HG03196 (cell line): ENCODE measurements around the gene ALLC.

Experiments used
- ATAC-seq: cut with Tn5 transposase; IDR thresholded peaks from one replicate; pipeline ENCODE4 v1.9.1; 2021; ENCODE audit not compliant: unreplicated experiment

The ALLC gene

DNA sequence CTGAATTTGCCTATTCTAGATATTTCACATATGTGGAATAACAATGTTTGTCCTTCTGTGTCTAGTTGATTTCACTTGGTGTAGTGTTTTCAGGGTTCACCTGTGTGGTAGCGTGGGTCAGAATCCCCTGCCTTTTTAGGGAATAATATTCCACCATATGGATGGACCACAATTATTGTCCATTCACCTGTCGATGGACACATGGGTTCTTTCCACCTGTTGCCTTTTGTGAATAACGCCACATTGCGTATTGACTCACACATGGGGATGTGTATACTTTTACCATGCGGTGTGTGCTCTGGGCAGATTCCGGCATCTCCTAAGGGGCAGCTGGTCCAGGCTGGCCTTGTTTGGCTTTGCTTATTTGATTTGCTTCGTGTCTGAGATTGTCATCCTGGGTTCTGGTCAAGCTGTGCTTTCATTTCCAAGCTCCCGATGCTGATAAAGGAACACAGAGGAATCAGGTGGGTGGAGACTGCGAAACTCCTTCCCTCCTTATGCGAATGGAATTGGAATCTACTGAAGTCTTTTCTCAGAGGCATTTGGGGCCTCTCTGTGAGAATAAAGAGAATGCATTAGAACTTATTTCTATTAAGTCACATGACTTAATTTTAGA lies 18.9 kb upstream of the ALLC start:
- ATAC-seq, result no peak

DNA sequence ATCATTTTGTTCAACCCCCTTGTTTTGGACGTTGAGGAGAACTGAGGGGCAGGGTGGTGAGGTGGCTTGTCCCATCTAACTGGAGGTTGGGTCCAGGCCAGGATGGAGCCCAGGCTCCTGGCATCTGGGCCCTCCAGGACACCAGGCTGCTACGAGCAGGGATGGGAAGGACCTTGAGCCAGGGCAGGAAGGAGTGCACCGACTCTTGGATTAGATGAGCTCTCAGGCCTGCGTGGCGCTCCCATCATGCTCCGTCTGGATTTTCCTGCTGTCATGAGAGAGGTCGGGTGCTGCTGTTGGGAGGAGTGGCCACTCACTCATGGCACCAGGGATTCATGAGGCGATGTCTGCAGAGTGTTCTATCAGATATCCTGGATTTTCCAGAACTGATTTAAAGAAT lies 18.3 kb upstream of the ALLC start:
- ATAC-seq, result no peak

DNA sequence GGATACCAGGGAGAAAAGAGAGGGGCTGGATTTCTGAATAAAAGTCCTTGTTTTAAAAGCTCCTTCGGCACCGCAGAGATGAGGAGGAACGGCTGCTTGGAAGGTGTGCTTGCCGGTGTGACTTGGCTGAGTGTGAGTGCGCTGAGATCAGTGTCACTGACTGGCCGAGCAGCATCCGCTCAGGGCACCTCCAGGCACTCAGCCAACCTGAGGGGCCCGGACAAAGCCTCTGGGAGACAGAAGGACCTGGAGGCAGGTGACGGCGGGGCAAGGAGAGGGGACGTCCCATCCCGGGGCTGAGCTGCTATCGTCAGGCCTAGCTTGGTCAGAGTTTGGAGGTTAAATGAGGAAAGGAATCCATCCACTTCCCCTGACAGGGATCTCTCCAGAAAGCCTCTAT lies 16.8 kb upstream of the ALLC start:
- no peak for ATAC-seq

DNA sequence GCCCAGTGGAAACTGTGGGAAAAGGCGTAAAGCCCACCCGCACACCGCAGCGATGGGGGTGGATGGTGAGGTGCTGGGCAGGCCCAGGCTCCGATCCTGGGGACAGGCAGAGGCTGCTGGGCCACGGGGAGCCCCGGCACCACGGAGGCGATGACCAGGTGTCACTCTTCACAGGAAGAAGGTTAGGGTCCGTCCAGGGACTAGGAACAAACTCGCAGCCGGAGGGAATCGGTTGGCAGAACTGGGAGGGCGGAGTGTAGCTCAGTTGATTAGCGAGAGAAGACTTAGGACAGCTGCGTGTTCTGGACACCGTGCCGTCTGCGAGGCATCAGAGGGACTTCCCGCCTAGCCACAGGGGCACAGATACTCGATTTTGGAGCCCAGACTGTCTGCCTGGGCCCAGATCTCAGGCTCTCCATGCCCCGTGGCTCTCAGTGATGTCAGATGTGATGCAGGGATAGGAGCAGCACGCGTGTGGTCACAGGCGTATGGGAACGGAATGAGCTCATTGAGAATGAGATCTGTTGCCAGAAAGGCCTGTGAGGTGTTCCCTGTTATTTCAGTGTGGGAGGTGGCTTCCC lies 16.1 kb upstream of the ALLC start:
- no peak for ATAC-seq

DNA sequence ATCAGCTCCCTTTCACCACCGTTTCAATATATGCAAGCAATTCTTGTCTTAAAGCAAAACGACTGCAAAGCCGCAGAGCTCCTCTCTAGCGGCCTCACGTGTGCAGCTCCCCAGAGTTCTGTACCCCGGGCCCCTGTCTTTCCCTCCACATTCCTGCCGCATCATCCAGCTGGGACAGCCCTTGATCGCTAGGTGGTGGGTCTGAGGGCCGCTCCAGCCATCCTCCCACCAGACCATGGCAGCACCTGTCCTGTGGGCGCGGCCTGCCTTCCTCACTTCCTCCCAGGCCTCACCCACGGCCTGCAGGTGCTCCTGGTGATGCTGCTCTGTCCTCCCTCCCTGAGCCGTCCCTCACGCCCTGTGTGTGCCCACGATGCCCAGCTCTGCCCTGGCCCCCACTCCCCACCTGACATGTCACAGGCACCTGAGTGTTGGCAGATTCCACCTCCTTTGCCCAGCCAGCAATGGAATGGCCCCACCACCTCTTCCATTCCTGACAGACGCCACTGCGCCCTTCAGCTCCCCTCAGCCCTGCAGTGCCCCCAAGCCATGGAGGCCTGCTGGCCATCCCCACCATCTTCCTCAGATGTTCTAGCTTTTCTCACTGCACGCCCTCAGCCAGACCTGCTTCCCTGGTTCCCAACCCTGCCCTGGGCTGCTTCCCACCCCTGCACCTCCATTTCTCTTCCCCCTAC lies 15.3 kb upstream of the ALLC start:
- ATAC-seq, result no peak

DNA sequence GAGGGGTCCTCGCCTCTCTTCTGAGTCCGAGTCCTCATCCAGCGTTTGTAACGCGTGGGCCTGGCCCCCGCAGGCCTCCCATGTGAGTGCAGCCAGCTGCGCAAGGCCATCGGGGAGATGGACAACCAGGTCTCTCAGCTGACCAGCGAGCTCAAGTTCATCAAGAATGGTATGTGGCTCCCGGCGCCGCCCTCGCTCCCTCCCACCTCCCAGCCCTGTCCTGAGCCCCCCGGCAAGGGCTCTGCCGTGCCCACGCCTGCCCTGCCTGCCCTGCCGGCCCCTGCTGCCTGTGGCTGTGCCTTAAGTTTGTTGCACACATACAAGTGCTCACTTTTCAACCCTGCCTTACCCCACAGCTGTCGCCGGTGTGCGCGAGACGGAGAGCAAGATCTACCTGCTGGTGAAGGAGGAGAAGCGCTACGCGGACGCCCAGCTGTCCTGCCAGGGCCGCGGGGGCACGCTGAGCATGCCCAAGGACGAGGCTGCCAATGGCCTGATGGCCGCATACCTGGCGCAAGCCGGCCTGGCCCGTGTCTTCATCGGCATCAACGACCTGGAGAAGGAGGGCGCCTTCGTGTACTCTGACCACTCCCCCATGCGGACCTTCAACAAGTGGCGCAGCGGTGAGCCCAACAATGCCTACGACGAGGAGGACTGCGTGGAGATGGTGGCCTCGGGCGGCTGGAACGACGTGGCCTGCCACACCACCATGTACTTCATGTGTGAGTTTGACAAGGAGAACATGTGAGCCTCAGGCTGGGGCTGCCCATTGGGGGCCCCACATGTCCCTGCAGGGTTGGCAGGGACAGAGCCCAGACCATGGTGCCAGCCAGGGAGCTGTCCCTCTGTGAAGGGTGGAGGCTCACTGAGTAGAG lies 14.4 kb upstream of the ALLC start:
- no peak for ATAC-seq

DNA sequence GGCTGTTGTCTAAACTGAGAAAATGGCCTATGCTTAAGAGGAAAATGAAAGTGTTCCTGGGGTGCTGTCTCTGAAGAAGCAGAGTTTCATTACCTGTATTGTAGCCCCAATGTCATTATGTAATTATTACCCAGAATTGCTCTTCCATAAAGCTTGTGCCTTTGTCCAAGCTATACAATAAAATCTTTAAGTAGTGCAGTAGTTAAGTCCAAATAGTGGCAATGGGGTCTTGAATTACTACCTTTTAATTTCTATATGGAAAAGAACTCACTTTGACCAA lies 13.8 kb upstream of the ALLC start:
- ATAC-seq, result peak; percentile 55

DNA sequence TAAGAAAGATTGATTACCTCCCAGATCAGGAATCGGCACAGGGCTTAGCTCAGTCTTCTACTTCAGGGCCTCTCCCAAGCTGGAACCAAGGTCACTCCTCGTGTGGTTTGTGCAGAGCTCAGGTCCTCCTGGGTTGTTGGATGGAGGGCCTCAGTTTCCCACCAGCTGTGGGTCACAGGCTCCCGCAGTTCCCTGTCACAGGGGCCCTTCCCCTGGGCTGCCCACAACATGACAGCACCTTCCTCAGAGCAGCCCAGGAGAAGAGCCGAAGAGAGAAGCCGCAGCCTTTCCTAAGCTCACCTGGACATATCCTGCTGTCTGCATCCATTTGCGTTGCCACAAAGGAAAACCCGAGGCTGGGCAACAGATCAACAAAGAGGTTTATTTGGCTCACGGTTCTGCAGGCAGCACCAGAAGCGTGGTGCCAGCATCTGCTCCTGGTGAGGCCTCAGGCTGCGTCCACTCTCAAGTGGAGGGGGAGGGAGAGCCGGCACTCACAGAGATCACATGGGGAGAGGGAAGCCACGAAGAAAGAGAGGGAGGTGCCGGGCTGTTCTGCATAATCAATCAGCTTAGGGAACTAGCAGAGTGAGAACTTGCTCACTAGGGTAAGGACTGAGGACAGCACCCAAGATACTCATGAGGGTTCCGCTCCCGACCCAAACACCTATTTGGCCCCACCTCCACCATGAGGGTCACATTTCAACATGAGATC lies 13.0 kb upstream of the ALLC start:
- ATAC-seq, result no peak

DNA sequence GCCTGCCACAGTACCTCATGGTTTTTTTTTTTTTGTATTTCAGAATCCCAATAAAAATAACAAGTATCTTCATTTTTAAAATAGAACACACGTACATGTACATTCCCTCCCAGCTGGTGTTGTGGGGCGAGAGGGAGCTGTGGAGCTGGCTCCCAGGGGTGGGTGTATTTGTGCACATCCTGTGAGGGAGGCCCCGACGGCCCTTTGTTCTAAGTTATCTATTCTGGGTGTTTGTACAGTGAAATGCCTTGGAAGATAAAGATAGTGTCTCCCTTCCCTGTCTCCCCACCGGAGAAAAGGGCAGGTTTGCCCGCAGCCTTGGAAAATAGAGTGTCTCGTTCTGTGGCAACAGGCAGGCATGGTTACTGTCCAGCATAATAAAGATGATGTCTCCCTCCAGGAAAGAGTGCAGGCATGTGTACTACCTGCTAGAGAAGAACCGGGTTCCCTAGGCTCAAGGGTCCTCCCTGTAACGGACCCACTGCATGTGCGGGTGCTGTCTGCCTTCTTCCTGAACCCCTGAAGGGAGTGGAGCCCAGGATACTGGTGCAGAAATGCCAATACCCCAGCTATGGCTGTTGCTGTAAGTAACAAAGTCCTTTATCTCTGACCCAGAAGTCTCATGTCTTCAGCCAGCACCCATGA lies 12.1 kb upstream of the ALLC start:
- no peak for ATAC-seq

DNA sequence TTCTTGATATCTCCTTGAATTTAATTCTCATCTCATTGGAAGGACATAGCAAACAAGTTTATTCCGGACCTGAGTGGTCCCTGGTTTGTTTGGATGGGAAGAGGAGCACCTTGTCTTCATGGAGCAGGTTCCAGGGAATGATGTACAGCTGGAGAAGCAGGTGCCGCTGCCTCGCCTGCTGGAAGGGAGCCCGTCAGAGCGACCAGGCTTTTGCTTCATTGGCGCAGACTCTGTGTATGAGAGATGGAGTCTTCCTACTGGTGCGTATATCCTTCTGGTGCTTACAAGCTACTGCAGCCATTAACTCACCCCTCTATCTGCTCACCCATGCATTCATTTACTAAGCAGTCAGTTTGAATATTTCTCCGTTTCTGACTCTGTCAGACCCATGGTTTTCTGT lies 11.6 kb upstream of the ALLC start:
- ATAC-seq, result no peak

DNA sequence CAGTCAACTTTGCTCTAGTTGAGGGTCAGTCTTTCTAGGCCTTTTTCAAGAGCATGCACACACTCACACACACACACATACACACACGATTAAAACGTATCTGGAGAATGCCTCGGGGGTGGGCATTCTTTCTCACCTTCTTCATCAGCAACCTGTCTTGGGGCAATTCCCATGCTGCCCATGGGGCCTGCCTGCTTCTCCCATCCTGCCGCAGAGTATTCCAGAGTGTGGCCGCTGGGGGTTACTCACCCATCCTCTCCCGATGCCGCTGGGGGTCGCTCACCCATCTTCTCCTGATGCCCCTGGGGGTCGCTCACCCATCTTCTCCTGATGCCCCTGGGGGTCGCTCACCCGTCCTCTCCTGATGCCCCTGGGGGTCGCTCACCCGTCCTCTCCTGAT lies 10.8 kb upstream of the ALLC start:
- no peak for ATAC-seq

DNA sequence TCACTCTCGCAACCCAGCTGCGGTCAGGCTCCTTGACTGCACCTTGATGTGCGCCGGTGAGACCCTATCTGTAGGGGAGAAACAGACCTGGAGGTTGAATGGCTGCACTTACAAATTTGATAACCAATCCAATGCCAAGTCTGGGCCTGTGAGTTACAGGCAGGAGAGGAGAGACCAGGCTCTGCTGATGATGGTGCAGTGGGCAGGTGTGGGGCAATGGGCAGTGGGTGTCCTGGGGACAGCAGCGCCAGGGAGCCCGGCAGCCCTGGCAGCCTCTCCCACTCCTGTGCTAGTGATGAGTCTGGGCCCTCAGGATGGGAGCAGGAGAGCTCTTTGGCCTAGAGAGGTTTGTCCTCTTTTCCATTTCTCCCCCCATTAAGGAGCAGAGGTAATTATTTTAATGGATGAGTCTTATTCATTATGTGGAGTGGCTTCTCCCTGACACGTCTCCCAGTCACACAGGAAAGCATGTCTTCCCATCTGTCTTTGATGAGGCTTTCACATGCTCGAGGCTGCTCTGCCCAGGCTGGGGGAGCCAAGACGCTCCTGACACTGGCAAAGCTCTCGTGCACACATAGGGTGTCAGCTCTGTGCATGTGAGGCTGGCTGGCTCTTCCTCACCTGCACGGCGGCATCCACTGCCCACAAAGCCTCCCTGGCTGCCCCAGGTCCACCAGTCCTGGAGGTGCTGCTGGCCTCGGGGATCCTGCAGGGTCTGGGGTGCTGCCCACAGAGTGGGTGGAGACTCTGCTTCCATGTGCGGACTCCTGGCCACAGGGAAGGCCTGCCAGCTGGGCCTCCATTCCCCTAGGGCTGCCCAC lies 10.0 kb upstream of the ALLC start:
- no peak for ATAC-seq

DNA sequence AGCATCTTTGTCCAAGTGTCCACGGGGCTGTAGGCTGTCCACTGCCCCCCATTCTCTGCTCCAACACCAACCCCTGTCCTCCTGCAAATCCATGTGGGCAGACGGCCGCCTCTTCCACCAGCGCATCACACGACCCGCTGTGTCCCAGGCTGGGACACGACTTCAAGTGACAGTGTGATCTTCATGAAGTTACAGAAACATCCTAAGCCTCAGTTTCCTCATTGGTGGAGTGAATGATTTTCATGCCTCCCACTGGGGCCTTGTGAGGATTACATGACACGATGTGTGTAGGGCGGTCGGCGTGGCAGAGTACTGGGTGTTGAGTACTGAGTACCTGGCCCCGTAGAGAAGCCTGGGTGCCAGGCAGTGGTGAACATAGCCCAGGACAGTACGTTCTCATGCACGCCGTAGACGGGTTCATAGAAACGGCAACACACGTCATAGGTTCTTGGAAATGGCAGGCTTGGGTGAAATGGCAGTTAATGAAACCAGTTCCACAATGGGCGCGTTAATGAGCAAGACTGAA lies 9.3 kb upstream of the ALLC start:
- ATAC-seq, result no peak

DNA sequence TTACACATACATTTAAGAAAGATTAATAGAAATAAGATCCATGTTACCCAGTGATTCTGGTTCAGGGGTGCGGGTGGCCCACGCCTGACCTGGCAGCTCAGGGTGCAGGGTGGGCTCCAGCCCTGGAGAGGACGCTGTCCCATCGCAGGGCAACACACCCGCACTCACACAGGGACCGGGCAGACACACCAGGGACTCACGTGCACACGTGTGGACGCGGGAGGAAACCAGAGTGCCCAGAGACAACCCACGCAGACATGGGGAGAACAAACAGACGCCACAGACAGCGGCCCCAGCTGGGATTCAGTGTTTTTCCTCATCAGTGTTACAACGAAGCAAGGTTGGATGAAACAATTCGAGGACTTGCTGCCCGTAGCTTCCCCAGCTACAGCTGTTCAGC lies 8.4 kb upstream of the ALLC start:
- ATAC-seq, result no peak

DNA sequence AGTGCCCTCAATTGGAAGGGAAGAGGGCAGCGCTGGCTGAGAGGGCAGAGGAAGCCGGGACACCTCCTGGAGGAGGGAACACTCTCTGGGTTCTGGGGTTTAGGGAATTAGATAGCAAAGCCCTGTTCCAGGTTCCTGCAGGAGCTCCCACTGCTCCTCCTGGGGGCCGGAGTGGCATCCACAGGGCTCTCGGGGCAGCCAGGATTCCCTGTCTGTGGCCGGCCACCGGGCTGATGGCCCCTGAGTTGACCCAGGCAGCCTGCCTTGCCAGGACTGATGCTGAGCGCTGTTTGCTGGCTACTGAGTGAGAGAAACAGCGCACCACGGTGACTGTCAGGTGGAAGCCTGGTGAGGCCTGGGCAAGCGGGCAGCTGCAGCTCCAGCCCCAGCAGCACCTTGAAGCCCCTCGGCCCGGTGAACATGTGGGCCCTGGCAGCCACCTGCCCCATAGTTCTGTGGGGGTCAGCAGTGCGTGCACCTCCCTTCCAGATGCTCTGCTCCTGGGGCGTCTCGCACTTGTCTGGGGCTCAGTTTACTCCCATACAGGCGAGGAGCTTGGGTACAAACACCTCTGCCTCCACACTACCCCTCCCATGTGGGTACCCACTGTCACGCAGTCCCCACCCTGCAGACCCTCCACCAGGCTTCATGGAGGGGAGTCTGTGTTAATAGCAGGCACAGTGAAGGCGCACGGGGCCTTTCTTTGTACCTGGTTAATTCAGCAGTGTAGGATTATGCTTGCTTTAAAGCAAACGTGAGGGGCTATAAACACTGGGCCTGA lies 7.7 kb upstream of the ALLC start:
- ATAC-seq, result no peak

DNA sequence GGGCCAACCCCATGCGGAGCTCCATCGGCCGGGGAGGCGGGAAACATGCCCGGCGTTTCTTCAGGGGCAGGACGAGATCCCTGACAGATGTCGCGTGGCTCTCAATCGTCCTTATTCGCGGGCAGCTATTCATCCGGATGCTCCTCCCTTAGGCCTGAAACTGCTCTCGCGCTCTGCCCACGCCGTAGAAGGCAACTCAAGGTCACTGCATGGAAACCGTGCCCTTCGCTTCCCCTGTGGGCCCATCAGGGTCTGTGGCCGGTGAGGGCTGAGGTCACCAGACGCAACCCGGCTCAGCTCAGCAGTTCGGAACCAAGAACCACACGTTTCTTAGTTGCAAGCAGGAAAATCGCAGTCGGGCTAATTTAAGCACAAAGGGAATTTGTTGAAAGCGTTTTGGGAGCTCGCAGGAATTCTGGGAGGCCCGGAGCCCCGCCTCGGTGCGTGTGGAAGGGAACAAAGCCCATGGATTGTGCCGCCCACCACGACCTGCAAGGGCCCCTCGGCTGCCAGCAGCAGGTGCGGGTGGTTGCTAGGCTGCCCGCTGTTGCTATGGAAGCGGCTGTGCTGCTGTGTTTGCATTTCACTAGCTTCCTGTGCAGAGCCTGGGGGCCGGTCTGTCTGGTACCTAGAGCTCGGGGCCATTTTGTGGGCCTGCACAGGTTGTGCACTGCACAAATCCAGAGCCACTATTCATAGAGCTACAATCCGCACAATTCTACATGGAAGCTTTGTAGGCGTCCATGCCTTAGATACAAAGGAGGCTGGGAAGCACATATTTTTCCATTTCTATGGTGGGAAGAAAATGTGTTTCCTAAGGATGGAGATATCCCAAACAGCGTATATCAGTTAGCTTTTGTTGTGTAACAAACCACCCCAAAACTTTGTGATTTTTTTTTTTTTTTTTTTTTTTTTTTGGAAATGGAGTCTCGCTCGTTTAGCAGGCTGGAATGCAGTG lies 6.0 kb upstream of the ALLC start:
- ATAC-seq, result peak; percentile 88

DNA sequence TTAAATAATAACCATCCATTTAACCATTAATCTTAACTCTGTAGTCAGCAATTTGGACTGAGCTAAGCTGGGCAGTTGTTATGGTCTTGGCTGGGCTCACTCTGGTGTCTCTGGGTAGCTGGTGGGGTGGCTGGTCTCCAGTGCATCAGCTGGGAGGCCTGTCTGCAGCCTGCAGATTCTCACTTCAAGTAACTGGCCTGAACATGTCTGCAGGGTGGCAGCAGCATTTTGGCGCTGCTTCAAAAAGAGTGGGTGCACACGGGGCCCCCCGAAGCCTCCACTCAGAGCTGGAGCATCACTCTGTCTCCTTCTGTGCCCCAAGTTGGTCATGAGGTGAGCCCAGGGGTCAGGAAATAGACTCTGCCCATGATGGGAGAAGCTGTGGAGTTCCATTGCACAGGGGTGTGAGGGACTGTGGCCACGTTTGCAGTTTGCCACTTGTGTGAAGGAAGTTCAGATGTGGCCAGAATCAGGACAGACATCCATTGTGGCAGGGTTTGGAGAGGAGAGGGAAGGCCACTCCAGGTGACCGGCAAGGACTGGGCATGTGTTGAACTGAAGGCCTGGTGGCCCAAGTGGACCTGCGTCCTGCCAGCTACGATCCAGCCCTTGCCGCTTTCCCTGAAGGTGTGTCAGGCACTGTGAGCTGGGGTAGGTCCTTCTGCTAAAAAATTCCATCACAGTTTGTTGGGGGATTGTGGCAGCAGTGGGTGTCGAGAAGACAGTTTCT lies 4.9 kb upstream of the ALLC start:
- ATAC-seq, result no peak
